GM18861 (cell line): ENCODE results near the gene PARK7.
"Not testable (repeated sequence)": the region's sequence is repeated elsewhere in the genome, so short reads cannot be mapped to it uniquely, and the experiment has no call there.

Experiments
- ATAC-seq: cut with Tn5 transposase; IDR thresholded peaks from one replicate; pipeline ENCODE4 v1.9.1; 2021; ENCODE audit not compliant: unreplicated experiment

PARK7 gene

GRCh38 chr1:7942214-7942921, 19.1 kb upstream of the PARK7 start:
- ATAC-seq, result no peak

DNA sequence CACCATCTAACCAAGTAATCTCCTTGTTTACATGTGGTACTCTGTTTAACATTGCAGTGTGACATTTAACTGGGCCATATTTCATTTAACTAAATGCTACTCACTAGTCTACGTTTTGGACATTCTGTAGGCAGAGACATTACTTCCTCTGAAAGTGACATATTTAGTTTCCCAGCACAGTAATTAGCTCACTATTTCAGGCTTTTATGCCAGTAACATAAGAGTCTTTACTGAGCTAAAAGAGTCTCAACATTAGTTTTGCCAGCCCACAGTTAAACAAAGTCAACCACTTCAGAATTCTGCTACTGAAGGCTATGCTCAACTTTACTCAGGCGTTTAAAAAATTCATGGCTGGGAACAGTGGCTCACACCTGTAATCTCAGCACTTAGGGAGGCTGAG, 18.3 kb upstream of the PARK7 start:
- ATAC-seq, result no peak

DNA sequence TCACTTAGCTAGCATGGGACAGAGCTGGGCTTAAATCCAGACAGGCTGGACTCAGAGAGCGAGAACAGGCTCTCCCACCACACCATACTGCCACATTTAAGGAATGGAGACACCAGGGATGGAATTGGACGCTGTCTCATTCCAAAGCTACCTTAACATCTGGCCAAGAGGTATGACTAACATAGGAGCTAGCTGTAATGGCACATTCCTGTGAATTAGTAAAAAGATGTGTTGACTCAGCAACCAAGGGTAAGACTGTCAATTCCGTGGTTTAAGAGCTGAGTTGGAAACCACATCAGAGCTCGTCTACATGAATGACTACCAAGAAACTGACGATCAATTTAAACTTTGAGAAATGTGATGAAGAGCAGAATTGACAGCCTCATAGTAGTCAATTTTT, 12.6 kb upstream of the PARK7 start:
- ATAC-seq, result no peak

GRCh38 chr1:7952791-7953190, 8.7 kb upstream of the PARK7 start:
- ATAC-seq, result not testable (repeated sequence)

DNA sequence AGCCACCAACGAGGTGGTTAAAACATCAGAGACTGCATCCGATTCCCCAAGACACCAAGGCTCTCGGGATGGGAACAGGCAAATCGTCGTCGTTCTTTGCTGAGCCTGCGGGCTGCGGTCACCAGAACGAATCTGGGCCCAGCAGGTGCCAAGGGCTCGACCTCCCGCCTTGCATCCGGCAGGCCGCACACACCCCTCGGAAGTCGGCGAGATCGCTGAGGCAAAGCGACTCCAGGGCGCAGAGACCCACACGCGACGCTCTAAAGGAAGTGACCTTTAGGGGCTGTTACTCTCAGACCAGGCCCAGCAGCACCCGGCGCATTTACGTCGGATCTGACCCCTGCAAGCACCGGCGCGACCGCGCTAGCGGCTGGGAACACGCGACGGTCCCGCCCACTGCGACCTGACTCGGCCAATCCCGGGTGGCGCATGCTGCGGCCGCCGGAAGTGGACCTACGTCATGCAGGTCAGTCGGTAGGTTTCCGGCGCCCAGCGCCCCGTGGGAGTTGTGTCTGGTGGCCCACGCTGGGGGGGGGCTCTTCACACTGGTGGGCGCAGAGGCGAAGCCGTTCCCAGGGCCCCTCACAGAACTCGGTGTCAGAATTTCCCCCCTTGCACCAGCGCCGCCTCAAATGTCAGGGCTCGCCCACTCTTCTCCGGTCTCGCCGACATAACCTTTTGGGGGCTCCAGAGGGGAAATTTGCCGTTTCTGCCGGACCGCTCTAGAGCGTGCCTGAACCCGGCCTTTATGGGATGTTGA, 7.5 kb upstream of the PARK7 start:
- ATAC-seq, result peak; percentile 92

GRCh38 chr1:7954683-7955082, 6.8 kb upstream of the PARK7 start:
- ATAC-seq, result no peak

- ATAC-seq, result no peak
These were observed 5.1 kb upstream of the PARK7 start for GRCh38 chr1:7956218-7957032.

DNA sequence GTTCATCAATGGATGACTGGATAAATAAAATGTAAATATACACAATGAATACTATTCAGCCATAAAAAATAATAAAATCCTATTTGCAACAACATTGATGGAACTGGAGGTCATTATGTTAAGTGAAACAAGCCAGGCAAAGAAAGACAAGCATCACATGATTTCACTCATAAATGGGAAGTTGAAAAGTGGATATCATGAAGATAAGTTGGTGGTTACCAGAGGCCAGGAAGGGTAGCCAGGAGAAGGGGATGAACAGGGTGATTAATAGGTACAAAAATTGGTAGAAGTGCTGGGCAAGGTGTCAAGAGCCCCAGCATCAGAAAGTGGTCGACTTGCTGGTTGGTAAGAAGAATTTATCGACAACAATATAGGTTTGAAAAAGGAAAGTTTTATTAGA, 1.3 kb upstream of the PARK7 start:
- ATAC-seq, result no peak

DNA sequence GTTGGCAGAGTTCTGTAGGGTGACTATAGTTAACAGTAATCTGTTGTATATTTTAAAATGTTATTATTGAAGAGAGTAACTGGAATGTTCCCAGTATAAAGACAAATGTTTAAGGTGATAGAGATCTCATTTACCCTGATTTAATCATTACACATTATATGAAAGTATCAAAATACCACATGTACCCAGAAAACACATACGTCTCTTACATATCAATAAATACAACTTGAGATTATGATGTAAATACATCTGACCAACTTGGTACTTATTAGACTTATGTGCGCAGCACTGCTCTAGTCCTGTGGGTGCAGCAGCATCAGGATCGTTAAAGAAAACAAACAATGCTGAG, 670 bp upstream of the PARK7 start:
- peak; percentile 11 for ATAC-seq

GRCh38 chr1:7962014-7962335, 464 bp downstream of the PARK7 start:
- ATAC-seq, result peak; percentile 8

DNA sequence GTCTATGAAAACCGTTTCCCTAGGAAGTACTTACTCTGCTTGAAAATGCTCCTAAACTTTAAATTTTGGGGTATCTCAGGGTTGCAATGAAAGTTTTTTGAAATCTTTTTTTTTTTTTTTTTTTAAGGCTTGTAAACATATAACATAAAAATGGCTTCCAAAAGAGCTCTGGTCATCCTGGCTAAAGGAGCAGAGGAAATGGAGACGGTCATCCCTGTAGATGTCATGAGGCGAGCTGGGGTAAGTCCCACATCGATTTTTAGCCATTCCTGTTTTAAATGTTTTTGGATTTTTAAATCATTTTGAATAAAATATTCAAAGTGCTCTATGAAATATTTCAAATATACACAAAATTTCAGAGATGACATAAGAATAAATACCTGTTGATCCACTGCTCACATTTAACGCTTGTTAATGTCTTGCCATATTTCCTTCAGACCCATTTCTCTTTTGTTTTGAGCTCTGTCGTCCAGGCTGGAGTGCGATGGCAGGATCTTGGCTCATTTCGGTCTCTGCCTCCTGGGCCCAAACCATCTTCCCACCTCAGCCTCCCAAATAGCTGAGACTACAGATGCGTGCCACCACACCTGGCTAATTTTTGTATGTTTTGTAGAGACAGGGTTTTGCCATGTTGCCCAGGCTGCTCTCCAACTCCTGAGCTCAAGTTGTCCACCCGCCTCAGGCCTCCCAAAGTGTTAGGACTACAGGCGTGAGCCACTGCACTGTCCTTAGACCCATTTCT, 1.3 kb downstream of the PARK7 start:
- ATAC-seq, result no peak

GRCh38 chr1:7963378-7963730, 1.8 kb downstream of the PARK7 start:
- ATAC-seq, result not testable (repeated sequence)

DNA sequence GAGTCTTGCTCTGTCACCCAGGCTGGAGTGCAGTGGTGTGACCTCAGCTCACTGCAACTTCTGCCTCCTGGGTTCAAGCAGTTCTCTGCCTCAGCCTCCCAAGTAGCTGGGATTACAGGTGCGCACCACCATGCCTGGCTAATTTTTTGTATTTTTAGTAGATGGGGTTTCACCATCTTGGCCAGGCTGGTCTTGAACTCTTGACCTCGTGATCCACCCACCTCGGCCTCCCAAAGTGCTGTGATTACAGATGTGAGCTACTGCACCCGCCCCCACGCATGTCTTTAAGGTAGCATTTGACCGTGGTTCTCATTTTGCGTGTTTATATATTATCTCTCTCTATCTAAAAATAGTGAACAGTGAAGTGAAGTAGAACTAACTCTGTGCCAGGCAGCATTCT, 2.3 kb downstream of the PARK7 start:
- ATAC-seq, result not testable (repeated sequence)

DNA sequence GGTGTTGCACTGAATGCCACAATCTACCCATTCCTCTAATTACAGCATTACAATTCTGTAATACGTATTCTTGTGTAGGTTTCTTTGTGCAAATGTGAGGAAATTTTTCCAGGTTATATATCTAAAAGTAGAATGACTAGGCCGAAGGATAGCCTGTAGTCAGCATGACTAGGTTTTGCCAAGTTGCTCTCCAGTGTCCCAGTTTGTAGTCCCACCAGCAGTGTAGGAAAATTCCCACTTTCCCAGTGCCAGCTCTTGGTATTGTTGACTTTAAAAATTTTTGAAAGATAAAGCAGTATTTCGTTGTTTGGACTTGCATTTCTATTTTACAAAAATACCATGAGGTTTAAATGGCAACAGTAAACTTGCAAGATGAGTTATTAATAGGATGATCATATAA, 3.0 kb downstream of the PARK7 start:
- ATAC-seq, result no peak

DNA sequence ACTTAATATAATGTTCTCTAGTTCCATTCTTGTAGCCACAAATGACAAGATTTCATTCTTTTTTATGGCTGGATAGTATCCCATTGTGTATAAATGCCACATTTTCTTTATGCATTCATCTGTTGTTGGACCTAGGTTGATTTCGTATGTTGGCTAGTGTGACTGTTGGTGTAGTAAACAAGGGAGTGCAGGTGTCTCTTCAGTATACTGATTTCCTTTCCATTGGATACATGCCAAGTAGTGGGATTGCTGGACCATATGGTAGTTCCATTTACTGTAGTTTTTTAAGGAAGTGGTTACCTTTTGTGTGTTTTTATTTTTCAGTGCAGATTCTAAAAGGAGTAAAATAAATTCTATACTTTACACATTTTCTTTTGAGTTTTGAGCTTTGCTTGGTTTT, 5.7 kb downstream of the PARK7 start:
- ATAC-seq, result no peak

DNA sequence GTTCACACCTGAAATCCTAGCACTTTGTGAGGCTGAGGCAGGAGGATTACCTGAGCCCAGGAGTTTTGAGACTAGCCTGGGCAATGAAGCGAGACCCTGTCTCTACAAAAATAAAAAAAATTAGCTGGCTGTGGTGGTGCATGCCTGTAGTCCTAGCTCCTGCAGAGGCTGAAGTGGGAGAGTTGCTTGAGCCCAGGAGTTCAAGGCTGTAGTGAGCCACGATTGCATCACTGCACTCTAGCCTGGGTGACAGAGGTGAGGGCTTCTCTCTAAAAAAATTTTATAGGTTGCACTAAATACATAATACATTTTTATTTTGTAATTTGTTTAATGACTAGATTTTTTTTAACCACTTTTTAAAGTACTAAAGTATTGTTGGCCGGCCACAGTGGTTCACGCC, 6.1 kb downstream of the PARK7 start:
- no peak for ATAC-seq

GRCh38 chr1:7970246-7970645, 8.7 kb downstream of the PARK7 start:
- ATAC-seq, result no peak

DNA sequence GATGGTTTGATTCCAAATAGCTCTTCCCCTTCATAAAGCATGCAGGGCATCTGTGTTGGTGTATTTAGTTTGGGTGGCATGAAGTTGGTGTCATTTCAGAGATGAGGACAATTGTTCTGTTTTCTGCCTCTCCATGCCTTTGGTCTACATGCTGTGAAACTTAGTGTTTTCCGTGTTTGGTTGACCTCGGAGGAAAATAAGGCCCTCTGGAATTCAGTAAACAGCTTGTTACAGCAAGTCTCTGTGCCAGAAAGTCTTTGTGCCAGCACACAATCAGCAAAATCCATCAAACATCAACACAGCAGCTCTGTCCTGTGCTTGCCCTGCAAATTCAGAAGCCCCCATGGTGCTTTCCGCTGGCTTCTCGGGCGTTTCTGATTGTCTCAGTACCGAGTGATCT, 9.5 kb downstream of the PARK7 start:
- ATAC-seq, result no peak

GRCh38 chr1:7972285-7972684, 10.8 kb downstream of the PARK7 start:
- ATAC-seq, result no peak

- ATAC-seq, result no peak
These were observed 11.6 kb downstream of the PARK7 start for GRCh38 chr1:7973086-7973485.

DNA sequence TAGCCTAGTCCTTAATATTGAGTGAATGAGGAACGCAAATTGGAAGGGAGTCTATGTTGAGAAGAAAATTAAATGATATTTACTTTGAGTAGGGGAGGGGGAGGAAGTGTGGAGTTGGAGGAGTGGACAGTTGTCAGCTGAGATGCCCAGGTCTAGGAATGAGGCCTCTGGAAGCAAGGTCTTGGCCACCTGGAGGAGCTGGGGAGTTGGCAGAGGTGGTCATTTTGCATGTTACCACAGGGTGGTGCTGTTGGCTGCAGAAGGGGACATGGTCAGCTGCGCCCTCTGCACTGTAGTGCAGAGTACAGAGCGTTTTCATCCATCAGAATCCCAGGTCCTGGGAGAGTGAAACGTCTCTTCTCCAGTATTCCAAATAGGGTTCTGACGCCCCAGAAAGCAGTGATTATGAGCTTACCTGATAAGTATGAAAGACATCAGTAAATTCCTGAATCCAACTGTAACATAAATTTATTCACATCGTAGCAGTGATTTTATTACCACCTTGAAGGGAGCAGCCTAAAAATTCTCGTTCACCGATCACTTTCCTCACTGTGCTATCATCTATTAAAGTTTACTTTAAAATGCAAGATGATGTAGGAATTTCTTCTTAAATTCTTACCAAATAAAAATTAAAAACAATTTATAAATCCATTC, 13.8 kb downstream of the PARK7 start:
- ATAC-seq, result no peak
